Measurements from ENCODE around the gene IRF4.
"Not testable (repeated sequence)": the region's sequence is repeated elsewhere in the genome, so short reads cannot be mapped to it uniquely, and the experiment has no call there.

IRF4 gene

DNA sequence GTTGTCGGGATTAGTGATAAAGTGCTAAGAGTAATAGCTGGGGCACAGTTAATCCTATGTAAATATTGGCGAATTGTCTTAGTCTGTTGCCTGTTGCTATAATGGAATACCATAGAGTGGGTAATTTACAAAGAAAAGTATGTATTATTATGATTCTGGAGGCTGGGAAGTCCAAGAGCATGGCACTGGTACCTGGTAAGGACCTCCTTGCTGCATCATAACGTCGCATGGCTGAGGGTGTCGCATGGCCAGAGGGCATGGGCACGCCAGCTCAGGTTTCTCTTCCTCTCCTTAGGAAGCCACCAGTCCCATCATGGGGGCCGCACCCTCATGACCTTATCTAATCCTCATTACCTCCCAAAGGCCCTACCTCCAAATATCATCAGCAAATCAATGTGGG, 29.7 kb downstream of the IRF4 start:
- TF ChIP-seq, protein P1, sequence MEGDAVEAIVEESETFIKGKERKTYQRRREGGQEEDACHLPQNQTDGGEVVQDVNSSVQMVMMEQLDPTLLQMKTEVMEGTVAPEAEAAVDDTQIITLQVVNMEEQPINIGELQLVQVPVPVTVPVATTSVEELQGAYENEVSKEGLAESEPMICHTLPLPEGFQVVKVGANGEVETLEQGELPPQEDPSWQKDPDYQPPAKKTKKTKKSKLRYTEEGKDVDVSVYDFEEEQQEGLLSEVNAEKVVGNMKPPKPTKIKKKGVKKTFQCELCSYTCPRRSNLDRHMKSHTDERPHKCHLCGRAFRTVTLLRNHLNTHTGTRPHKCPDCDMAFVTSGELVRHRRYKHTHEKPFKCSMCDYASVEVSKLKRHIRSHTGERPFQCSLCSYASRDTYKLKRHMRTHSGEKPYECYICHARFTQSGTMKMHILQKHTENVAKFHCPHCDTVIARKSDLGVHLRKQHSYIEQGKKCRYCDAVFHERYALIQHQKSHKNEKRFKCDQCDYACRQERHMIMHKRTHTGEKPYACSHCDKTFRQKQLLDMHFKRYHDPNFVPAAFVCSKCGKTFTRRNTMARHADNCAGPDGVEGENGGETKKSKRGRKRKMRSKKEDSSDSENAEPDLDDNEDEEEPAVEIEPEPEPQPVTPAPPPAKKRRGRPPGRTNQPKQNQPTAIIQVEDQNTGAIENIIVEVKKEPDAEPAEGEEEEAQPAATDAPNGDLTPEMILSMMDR (IDR thresholded peaks at IDR 0.05; ENCODE audit: low read depth, low read length), result no peak
- no peak overlapping the region for H3K4me3 ChIP-seq (ENCODE audit: low read depth, low read length)

DNA sequence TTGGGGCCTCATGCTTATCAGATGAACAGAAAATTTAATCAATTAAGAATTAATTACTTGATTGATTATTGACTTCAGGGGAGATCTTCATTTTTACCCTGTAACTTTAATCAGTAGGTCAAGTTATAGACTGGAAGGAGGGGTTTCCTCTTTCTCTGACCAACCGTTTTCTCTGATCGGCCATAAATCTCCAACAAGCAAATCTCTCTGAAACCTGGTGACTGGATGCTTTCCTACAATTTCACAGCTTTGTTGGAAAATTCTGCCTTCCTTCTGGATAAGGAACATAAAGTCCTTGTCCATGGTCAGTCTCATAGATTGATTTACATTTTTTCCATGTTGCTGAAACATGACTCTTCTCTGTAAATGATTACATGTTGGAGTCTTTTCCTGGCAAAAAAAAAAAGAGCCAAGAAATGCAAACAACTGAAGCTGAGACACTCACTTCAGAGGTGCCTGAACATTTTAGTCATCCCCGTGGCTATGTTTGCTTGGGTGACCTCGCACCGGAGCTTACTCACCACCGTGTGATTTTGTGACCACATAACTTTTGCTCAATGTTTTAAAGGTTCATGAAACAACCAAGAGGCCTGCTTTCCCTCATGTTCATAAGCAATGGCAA, 31.0 kb downstream of the IRF4 start:
- TF ChIP-seq, protein P1 (IDR thresholded peaks at IDR 0.05; ENCODE audit: low read depth, low read length), result no peak
- H3K4me3 ChIP-seq (ENCODE audit: low read depth, low read length), result no peak overlapping the region

DNA sequence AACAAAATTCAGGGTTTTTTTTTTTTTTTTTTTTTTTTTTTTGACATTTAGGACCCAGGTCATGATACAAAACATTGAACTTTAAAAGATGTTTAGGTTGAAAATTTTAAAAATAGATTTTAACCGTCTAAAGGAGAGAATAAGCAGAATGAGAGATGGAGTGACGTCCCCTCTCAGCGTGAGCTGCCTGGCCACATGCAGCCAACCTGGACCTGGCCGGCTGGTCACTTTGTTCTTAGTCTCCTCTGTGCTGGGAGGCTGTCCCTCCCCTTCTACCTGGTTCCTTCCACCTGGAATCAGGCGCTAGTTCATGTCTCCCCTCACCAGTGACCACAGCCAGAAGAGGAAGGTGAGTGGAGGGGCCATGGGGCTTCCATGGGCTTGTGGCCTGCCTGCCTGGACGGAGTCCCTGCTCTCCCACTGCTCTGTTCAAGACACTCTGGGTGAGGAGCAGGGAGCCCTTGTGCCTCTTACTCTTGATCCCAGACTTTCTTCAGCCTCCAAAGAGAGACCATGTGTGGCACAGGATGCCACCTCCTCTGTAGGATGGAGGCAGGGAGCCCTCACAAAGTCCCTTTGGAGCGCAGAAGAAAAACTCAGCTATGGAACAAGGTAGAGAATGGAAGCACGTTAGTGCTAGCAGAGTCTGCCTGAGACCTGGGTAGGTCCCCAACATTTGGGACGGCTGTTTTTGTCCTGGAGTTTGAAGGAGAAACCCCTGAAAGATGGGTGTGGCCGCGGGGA, 31.7 kb downstream of the IRF4 start:
- TF ChIP-seq, protein P1 (IDR thresholded peaks at IDR 0.05; ENCODE audit: low read depth, low read length), result no peak
- no peak overlapping the region for H3K4me3 ChIP-seq (ENCODE audit: low read depth, low read length)

DNA sequence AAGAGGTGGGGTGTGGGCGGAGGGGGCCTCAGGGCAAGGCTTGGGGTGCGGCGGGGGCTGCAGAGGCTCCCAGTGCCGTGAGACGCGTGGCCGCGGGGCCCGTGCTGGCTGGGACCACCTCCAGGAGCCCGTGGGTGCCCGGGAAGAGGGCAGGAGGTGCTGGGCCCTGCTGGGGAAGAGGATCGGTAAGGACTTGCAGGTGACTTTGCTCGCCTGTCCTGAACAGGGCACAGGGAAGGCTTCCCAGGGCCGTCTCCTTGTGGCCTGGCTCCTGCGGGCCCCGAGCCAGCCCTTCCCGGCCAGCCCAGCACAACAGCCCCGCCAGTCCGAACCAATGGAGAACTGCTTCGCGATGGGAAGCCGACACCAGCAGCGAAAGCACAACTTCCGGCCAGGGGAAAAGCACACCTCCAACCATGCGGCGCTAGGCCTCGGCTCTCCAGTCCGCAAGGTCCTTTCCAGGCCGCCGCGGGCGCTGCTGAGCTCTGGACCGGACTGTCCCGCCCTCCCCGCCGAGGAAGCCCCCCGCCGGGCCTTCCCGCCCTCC, 32.3 kb downstream of the IRF4 start:
- TF ChIP-seq, protein P1 (IDR thresholded peaks at IDR 0.05; ENCODE audit: low read depth, low read length), result no peak
- H3K4me3 ChIP-seq (ENCODE audit: low read depth, low read length), result no peak overlapping the region

DNA sequence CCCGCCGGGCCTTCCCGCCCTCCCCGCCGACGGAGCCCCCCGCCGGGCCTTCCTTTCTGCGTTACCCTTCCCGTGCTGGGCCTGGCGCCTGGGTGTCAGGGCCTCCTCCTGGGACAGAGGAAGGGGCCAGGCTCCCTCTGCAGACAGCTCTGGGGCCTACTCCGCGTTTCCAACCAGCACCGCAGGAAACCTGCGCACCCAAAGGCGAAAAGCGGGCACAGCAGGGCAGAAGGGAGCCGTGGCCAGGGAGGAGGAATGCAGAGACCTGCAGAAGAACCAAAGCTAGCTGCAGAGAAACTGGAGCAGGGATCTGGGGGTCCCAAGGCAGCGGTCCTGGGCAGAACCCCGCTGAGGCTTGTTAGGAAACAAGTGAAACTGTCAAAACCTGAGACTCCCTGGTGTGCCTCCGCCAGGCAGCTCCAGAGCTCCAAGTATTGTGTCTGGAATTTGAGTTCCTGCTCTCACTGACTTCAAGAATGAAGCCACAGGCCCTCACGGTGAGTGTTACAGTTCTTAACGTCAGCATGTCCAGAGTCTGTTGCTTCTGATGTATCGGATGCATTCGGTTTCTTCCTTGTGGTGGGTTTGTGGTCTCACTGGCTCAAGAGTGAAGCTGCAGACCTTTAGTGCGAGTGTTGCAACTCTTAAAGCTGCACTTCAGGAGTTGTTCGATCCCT, 33.3 kb downstream of the IRF4 start:
- TF ChIP-seq, protein P1 (IDR thresholded peaks at IDR 0.05; ENCODE audit: low read depth, low read length), result no peak
- H3K4me3 ChIP-seq (ENCODE audit: low read depth, low read length), result no peak overlapping the region

DNA sequence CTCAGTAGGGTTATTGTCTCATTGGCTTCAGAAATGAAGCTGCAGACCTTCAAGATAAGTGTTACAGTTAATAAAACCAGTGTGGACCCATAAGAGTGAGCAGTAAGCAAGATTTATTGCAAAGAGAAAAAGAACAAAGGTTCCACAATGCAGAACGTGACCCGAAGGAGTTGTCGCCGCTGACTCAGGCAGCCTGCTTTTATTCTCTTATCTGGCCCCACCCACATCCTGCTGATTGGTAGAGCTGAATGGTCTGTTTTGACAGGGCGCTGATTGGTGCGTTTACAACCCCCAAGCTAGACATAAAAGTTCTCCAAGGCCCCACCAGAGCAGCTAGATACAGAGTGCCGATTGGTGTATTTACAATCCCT, 33.9 kb downstream of the IRF4 start:
- not testable (repeated sequence) for H3K4me3 ChIP-seq (ENCODE audit: low read depth, low read length)

DNA sequence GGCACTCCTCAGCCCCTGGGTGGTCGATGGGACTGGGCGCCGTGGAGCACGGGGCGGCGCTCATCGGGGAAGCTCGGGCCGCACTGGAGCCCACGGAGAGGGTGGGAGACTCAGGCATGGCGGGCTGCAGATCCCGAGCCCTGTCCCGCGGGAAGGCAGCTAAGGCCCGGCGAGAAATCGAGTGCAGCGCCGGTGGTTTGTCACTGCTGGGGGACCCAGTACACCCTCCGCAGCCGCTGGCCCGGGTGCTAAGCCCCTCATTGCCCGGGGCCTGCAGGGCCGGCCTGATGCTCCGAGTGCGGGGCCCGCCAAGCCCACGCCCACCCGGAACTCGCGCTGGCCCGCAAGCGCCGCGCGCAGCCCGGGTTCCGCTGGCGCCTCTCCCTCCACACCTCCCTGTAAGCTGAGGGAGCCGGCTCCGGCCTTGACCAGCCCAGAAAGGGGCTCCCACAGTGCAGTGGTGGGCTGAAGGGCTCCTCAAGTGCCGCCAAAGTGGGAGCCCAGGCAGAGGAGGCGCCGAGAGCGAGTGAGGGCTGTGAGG, 34.7 kb downstream of the IRF4 start:
- not testable (repeated sequence) for H3K4me3 ChIP-seq (ENCODE audit: low read depth, low read length)

DNA sequence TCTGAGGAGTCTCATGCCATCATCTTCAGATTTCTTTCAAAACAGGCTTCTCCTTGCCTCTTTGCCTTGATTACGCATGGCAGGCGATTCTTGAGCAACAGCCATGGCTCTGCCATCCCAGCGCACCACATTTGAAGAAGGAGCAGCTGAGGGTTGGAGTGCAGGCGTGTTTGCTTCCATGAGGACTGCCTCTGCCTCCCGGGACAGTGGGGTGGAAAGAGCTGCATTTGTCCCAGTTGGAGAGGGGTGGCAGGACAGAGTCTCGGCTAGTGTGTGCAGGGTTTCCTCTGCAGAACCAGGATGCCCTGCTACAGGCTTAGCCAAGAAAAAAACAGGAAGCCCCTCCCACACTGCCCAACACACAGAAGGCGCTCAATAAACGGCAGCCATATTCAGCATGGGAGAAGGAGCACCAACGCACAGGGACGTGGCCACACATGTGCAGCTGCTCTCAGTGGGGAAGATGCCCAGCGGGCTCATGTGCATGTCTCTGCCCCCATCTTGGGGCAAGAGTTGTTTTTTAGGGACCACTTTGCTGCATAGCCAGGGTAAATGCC, 36.6 kb downstream of the IRF4 start:
- TF ChIP-seq, protein P1 (IDR thresholded peaks at IDR 0.05; ENCODE audit: low read depth, low read length), result no peak
- H3K4me3 ChIP-seq (ENCODE audit: low read depth, low read length), result no peak overlapping the region
